Measurements from ENCODE around the gene POPDC3. TPM values are rescaled to one million over a fixed set of nuclear protein-coding genes. Genes with fewer than 3 reads are reported as not detected.

The POPDC3 gene
- total and polyA plus RNA-seq, 7 donors, result 80.1 to 271 (median 124) TPM

- no peak overlapping the region for H3K4me3 ChIP-seq
- no peaks in the 10 kb centered on the region for H3K27me3 ChIP-seq (ENCODE audit: insufficient read depth in 3 of 3, low read length in 2 of 3)
- peak overlapping the region; percentile 58 for H3K27ac ChIP-seq
- H3K9me3 ChIP-seq, result no peaks in the 10 kb centered on the region
- peaks cover 10% of the 10 kb centered on the region for H3K4me1 ChIP-seq
- H3K36me3 ChIP-seq (ENCODE audit: insufficient read depth in 1 of 2, low read depth in 1 of 2), result no peaks in the 10 kb centered on the region
- DNase-seq (no peak), ATAC-seq (no peak)
- 80 to 84% (median 84%) methylated on average over 1 of the region's 1 CpG for WGBS, 3 donors
- intact Hi-C loops (cut with DNase I), result no loop called here
- TF ChIP-seq CTCF (IDR thresholded peaks at IDR 0.05), result no peak
Measured at GRCh38 chr6:105193647-105194046, 13.8 kb upstream of the POPDC3 start.

GRCh38 chr6:105192707-105193465, 13.1 kb upstream of the POPDC3 start:
- 56 to 71% (median 61%) methylated on average over 7 of the region's 7 CpGs for WGBS, 3 donors
- intact Hi-C loops (cut with DNase I), result no loop called here
- no peaks in the 10 kb centered on the region for H3K36me3 ChIP-seq (ENCODE audit: insufficient read depth in 1 of 2, low read depth in 1 of 2)
- ATAC-seq (peak; percentile 62 to 82 (median 72)), DNase-seq (no peak)
- peak overlapping the region; percentile 58 for H3K27ac ChIP-seq
- peaks cover 11% of the 10 kb centered on the region for H3K4me1 ChIP-seq
- H3K4me3 ChIP-seq, result no peak overlapping the region
- no peaks in the 10 kb centered on the region for H3K27me3 ChIP-seq (ENCODE audit: insufficient read depth in 3 of 3, low read length in 2 of 3)
- no peak for TF ChIP-seq CTCF (IDR thresholded peaks at IDR 0.05)
- no peaks in the 10 kb centered on the region for H3K9me3 ChIP-seq

GRCh38 chr6:105191351-105191750, 11.5 kb upstream of the POPDC3 start:
- TF ChIP-seq CTCF (IDR thresholded peaks at IDR 0.05), result no peak
- H3K27me3 ChIP-seq (ENCODE audit: insufficient read depth in 3 of 3, low read length in 2 of 3), result no peaks in the 10 kb centered on the region
- DNase-seq (no peak), ATAC-seq (no peak)
- no peaks in the 10 kb centered on the region for H3K9me3 ChIP-seq
- no peak overlapping the region for H3K27ac ChIP-seq
- intact Hi-C loops (cut with DNase I), result loop anchor here in 1 of 2 donors (2.0 kb wide), 1 partner anchor 75 kb away; no protein-coding TSS in a partner anchor
- H3K4me1 ChIP-seq, result peaks cover 15% of the 10 kb centered on the region
- H3K36me3 ChIP-seq (ENCODE audit: insufficient read depth in 1 of 2, low read depth in 1 of 2), result no peaks in the 10 kb centered on the region
- no peak overlapping the region for H3K4me3 ChIP-seq
- 87 to 97% (median 95%) methylated on average over 1 of the region's 1 CpG for WGBS, 3 donors

- no peak overlapping the region for H3K27ac ChIP-seq
- DNase-seq (no peak), ATAC-seq (no peak)
- peaks cover 15% of the 10 kb centered on the region for H3K4me1 ChIP-seq
- H3K4me3 ChIP-seq, result no peak overlapping the region
- intact Hi-C loops (cut with DNase I), result no loop called here
- no peaks in the 10 kb centered on the region for H3K27me3 ChIP-seq (ENCODE audit: insufficient read depth in 3 of 3, low read length in 2 of 3)
- WGBS, 3 donors, result 71 to 75% (median 75%) methylated on average over 10 of the region's 10 CpGs
- no peak for TF ChIP-seq CTCF (IDR thresholded peaks at IDR 0.05)
- no peaks in the 10 kb centered on the region for H3K9me3 ChIP-seq
- no peaks in the 10 kb centered on the region for H3K36me3 ChIP-seq (ENCODE audit: insufficient read depth in 1 of 2, low read depth in 1 of 2)
Measured at GRCh38 chr6:105189026-105189820, 9.4 kb upstream of the POPDC3 start.

All from psoas muscle (tissue), 8 donors.